CD14-positive monocyte (primary cell): Measurements from ENCODE around the gene TNFRSF6B. TPM values are rescaled to one million over a fixed set of nuclear protein-coding genes. Genes with fewer than 3 reads are reported as not detected.

Experiments
- DNase-seq, 3 donors: peaks; one replicate each; pipeline ENCODE4 v3.0.0-alpha.2; 2011 to 2022
- H2AFZ ChIP-seq: 2 replicates; pipeline ENCODE4 v1.6.0; 2012; ENCODE audit warnings: mild to moderate bottlenecking, low read depth, low read length, inconsistent platforms; ENCODE audit not compliant: insufficient read depth, poor library complexity, severe bottlenecking
- H3K27ac ChIP-seq, 2 donors: 1 replicate in 1 of 2; 2 replicates in 1 of 2; pipeline ENCODE4 v1.5.1; 2012 to 2013; ENCODE audit warnings: low read length in 2 of 2, control low read depth in 1 of 2, inconsistent platforms in 1 of 2, low read depth in 1 of 2, mild to moderate bottlenecking in 1 of 2
- H3K27me3 ChIP-seq, 2 donors: one replicate each; pipeline versions ENCODE4 v1.6.0 to v1.6.1; 2011 to 2013; ENCODE audit warnings: low read length in 2 of 2; ENCODE audit not compliant: control insufficient read depth in 2 of 2, insufficient read depth in 2 of 2
- H3K36me3 ChIP-seq, 2 donors: replicated peaks in 1 of 2; 1 replicate in 1 of 2; 2 replicates in 1 of 2; pipeline versions ENCODE4 v1.5.1 to v1.6.1; 2012 to 2013; ENCODE audit warnings: low read length in 2 of 2, control low read depth in 1 of 2, inconsistent platforms in 1 of 2, mild to moderate bottlenecking in 1 of 2; ENCODE audit not compliant: insufficient read depth in 2 of 2, control insufficient read depth in 1 of 2
- H3K4me1 ChIP-seq, 2 donors: 1 replicate in 1 of 2; 2 replicates in 1 of 2; pipeline versions ENCODE4 v1.5.1 to v1.6.1; 2012 to 2013; ENCODE audit warnings: low read length in 2 of 2, control low read depth in 1 of 2, inconsistent platforms in 1 of 2, mild to moderate bottlenecking in 1 of 2, moderate library complexity in 1 of 2; ENCODE audit not compliant: insufficient read depth in 2 of 2, control insufficient read depth in 1 of 2
- H3K4me2 ChIP-seq: replicated peaks from 2 replicates; pipeline ENCODE3; 2012; ENCODE audit warnings: low read length, moderate library complexity, mild to moderate bottlenecking; ENCODE audit not compliant: poor library complexity, severe bottlenecking; ENCODE audit errors: extremely low read depth
- H3K4me3 ChIP-seq, 3 experiments: fragments of 200-600 bp in 1 of 3; sonication (generic) in 1 of 3; replicated peaks in 1 of 3; 1 replicate in 2 of 3; 2 replicates in 1 of 3; pipeline ENCODE4 v1.5.1; 2011 to 2013; ENCODE audit warnings: low read length in 3 of 3, mild to moderate bottlenecking in 3 of 3, control low read depth in 2 of 3, low read depth in 2 of 3, inconsistent platforms in 1 of 3, moderate library complexity in 1 of 3
- H3K79me2 ChIP-seq: 2 replicates; pipeline ENCODE4 v1.6.0; 2012; ENCODE audit warnings: mild to moderate bottlenecking, control low read depth, inconsistent platforms, low read length, moderate library complexity; ENCODE audit not compliant: insufficient read depth
- H3K9ac ChIP-seq: 2 replicates; pipeline ENCODE4 v1.6.0; 2017; ENCODE audit warnings: low read length, mild to moderate bottlenecking; ENCODE audit not compliant: insufficient read depth, poor library complexity, severe bottlenecking
- H3K9me3 ChIP-seq, 2 donors: replicated peaks in 1 of 2; 1 replicate in 1 of 2; 2 replicates in 1 of 2; pipeline versions ENCODE4 v1.5.1 to v1.6.1; 2012 to 2013; ENCODE audit warnings: low read length in 2 of 2, control low read depth in 1 of 2; ENCODE audit not compliant: control insufficient read depth in 1 of 2, insufficient read depth in 1 of 2
- H4K20me1 ChIP-seq: 2 replicates; pipeline ENCODE4 v1.6.0; 2012; ENCODE audit warnings: mild to moderate bottlenecking, low read length, control low read depth, moderate library complexity; ENCODE audit not compliant: insufficient read depth
- H3K27ac Mint-ChIP-seq, 7 donors: one replicate each; pipeline ENCODE4 v1.8.0; 2020; ENCODE audit warnings: mild to moderate bottlenecking in 7 of 7, mixed read lengths in 7 of 7, moderate library complexity in 6 of 7, inconsistent platforms in 2 of 7
- H3K27me3 Mint-ChIP-seq, 3 donors: one replicate each; pipeline ENCODE4 v1.8.0; 2021 to 2022; ENCODE audit warnings: low read depth in 3 of 3, mild to moderate bottlenecking in 3 of 3, mixed read lengths in 3 of 3, moderate library complexity in 3 of 3, inconsistent platforms in 1 of 3
- H3K36me3 Mint-ChIP-seq, 2 donors: one replicate each; pipeline ENCODE4 v1.8.0; 2020; ENCODE audit warnings: mixed read lengths in 2 of 2, inconsistent platforms in 1 of 2, mild to moderate bottlenecking in 1 of 2
- H3K4me1 Mint-ChIP-seq: one replicate; pipeline ENCODE4 v1.8.0; 2020; ENCODE audit warnings: mild to moderate bottlenecking, mixed read lengths
- H3K4me3 Mint-ChIP-seq, 2 donors: one replicate each; pipeline ENCODE4 v1.8.0; 2020; ENCODE audit warnings: mild to moderate bottlenecking in 2 of 2, mixed read lengths in 2 of 2, moderate library complexity in 1 of 2
- H3K9me3 Mint-ChIP-seq, 7 donors: one replicate each; pipeline ENCODE4 v1.8.0; 2020 to 2022; ENCODE audit warnings: mixed read lengths in 7 of 7, mild to moderate bottlenecking in 6 of 7, moderate library complexity in 6 of 7, inconsistent platforms in 2 of 7
- WGBS: methylation state at CpG from one replicate; pipeline ENCODE4 v1.1.5; 2013; ENCODE audit warnings: missing lambda C conversion rate; ENCODE audit not compliant: insufficient coverage; 5-methylcytosine and 5-hydroxymethylcytosine counted together
- intact Hi-C, 2 donors: fragments of 100-400 bp; cut with micrococcal nuclease; formaldehyde crosslinking; loops; one replicate each; pipeline versions ENCODE4 v1.15.0 to v1.15.1; 2023
- polyA plus RNA-seq, 3 donors: library from polyadenylated mRNA; depleted of rRNA in 1 of 3; unstranded in 2 of 3; stranded (reverse) in 1 of 3; fragments of 300-500 nt in 2 of 3; fragments of >200 nt in 1 of 3; fragmentation: Illumina TruSeq in 2 of 3; gene quantifications; 1 replicate in 2 of 3; 2 replicates in 1 of 3; pipeline ENCODE4 v1.2.3, GENCODE V29; 2012 to 2021
- TF ChIP-seq, protein P1 (sequence below): fragments of 200-600 bp; IDR thresholded peaks from one replicate; pipeline ENCODE4 v1.8.0; 2022; ENCODE audit warnings: antibody characterized with exemption, mild to moderate bottlenecking

The TNFRSF6B gene
- polyA plus RNA-seq, 3 donors: 6.5 TPM; not detected in 2

DNA sequence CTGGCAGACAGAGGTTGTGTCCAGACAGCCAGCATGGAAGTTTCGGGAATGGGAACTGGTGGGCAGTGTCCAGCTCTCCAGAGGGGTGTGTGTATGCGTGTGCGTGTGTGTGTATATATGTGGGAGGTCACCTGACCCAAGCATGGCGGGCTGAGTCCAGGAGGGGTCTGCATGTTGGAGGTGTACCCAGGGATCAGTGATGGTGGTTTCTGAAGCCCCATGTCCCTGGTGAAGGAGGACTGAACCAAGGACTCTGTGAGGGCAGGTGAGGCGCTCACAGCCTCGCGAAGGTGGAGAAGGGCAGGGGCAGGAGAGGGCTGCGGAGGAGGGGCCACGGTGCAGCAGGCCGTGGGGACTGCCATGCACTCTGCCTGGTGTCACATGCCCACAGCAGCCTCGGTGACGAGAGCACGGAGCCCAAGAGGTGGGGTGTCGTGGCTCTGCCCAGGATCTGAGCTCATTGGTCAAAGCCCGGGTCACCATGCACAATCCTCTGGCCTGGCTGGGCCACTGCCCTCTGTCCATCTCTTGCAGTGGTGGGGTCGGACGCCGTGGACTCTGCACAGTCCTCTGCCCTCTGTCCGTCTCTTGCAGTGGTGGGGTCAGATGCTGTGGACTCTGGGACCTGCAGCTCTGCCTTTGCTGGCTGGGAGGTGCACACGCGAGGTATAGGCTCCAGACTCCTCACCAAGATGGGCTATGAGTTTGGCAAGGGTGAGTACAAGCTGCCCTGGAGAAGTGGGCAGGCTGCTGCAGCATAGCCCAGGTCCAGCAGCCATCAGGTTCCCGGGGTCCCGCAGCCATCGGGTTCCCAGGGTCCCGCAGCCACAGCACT, 37.9 kb downstream of the TNFRSF6B start:
- Histone ChIP-seq H3K79me2 (peaks cover 19% of the 10 kb centered on the region), H4K20me1 (peaks cover 90% of the 10 kb centered on the region), H3K9me3 (no peaks in the 10 kb centered on the region), H3K27me3 (peaks cover 8 to 26% of the 10 kb centered on the region in 2 donors), H3K4me2 (no peak overlapping the region), H3K4me1 (peaks cover 23 to 40% of the 10 kb centered on the region in 2 donors), H3K36me3 (peaks cover 33 to 64% of the 10 kb centered on the region in 2 donors), H2AFZ (no peak overlapping the region), H3K9ac (no peak overlapping the region), H3K4me3 (no peak overlapping the region), H3K27ac (no peak overlapping the region)
- peaks cover 21% of the 10 kb centered on the region for H3K4me1 Mint-ChIP-seq
- H3K27me3 Mint-ChIP-seq: peaks cover 17 to 37% (median 25%) of the 10 kb centered on the region in 3 donors
- peaks cover 0 to 4% (median 0%) of the 10 kb centered on the region in 7 donors for H3K9me3 Mint-ChIP-seq
- peaks cover 11 to 39% of the 10 kb centered on the region in 2 donors for H3K36me3 Mint-ChIP-seq
- H3K27ac Mint-ChIP-seq: peak overlapping the region in 1 of 7 donors; percentile 71
- 97% methylated on average over 25 of the region's 25 CpGs for WGBS
- intact Hi-C loops: no loop called here
- TF ChIP-seq, protein P1, sequence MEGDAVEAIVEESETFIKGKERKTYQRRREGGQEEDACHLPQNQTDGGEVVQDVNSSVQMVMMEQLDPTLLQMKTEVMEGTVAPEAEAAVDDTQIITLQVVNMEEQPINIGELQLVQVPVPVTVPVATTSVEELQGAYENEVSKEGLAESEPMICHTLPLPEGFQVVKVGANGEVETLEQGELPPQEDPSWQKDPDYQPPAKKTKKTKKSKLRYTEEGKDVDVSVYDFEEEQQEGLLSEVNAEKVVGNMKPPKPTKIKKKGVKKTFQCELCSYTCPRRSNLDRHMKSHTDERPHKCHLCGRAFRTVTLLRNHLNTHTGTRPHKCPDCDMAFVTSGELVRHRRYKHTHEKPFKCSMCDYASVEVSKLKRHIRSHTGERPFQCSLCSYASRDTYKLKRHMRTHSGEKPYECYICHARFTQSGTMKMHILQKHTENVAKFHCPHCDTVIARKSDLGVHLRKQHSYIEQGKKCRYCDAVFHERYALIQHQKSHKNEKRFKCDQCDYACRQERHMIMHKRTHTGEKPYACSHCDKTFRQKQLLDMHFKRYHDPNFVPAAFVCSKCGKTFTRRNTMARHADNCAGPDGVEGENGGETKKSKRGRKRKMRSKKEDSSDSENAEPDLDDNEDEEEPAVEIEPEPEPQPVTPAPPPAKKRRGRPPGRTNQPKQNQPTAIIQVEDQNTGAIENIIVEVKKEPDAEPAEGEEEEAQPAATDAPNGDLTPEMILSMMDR: no peak
- H3K4me3 Mint-ChIP-seq: no peak overlapping the region
- DNase-seq: no peak

DNA sequence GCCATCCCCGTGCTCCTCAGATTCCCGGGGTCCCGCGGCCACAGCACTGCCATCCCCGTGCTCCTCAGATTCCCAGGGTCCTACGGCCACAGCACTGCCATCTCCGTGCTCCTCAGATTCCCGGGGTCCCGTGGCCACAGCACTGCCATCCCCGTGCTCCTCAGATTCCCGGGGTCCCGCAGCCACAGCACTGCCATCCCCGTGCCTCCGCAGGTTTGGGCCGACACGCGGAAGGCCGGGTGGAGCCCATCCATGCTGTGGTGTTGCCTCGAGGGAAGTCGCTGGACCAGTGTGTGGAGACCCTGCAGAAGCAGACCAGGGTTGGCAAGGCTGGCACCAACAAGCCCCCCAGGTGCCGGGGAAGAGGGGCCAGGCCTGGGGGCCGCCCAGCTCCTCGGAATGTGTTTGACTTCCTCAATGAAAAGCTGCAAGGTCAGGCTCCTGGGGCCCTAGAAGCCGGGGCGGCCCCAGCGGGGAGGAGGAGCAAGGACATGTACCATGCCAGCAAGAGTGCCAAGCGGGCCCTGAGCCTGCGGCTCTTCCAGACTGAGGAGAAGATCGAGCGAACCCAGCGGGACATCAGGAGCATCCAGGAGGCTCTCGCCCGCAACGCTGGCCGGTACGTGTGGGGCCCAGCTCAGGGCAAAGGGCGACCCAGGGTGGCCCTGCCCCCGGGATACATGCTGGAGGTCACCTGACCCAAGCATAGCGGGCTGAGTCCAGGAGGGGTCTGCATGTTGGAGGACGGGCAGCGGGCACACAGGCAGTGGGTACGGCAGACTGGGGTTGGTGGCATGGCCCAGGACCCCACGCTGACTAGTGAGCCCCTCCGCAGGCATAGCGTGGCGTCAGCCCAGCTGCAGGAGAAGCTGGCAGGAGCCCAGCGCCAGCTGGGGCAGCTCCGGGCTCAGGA, 38.8 kb downstream of the TNFRSF6B start:
- H3K36me3 ChIP-seq: peaks cover 31 to 56% of the 10 kb centered on the region in 2 donors
- H3K79me2 ChIP-seq: peaks cover 10% of the 10 kb centered on the region
- peaks cover 23 to 39% of the 10 kb centered on the region in 2 donors for H3K4me1 ChIP-seq
- WGBS: 81% methylated on average over 47 of the region's 48 CpGs
- peaks cover 82% of the 10 kb centered on the region for H4K20me1 ChIP-seq
- peaks cover 0 to 4% (median 0%) of the 10 kb centered on the region in 7 donors for H3K9me3 Mint-ChIP-seq
- no peak overlapping the region for H3K4me2 ChIP-seq
- H3K9ac ChIP-seq: no peak overlapping the region
- peaks cover 17 to 37% (median 25%) of the 10 kb centered on the region in 3 donors for H3K27me3 Mint-ChIP-seq
- no peak for DNase-seq
- H3K27ac ChIP-seq: no peak overlapping the region
- H3K27me3 ChIP-seq: peaks cover 8 to 26% of the 10 kb centered on the region in 2 donors
- peaks cover 2 to 32% of the 10 kb centered on the region in 2 donors for H3K36me3 Mint-ChIP-seq
- H3K9me3 ChIP-seq: no peaks in the 10 kb centered on the region
- H2AFZ ChIP-seq: no peak overlapping the region
- no peak overlapping the region for H3K4me3 ChIP-seq
- H3K4me3 Mint-ChIP-seq: no peak overlapping the region
- TF ChIP-seq, protein P1: no peak
- intact Hi-C loops: loop anchor here (5.0 kb wide), 2 partner anchors 93 to 163 kb away; partner anchors contain the start of gene HELZ2 (in 1 of the 2)
- H3K27ac Mint-ChIP-seq: no peak overlapping the region
- H3K4me1 Mint-ChIP-seq: peaks cover 18% of the 10 kb centered on the region
